NCI-H2227 treated with DMSO at 0.1 percent for 48 hours (cell line): ENCODE results near the gene RARB.

Source experiments
- DNase-seq: peaks from one replicate; lab custom pipeline; 2025; lab: John Stamatoyannopoulos, UW

Gene RARB

DNA sequence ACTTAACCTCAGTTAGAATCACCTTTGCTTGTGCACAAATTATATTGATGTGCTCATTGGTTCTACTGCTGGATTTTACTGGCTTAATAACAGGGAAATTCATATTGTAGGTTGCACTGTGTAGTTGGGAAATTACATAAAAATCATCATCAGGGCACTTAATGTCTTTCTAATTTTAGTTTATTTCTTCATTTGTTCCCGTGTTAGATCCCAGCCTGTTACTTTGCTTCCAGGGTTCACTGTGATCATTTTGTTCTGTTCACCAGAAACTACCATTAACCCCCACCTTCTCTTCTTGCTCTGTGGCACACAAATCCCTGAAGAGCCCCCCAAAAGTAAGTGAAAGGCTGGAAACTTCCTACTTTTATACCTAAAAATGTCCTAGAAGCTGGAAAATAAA, 80.4 kb downstream of the RARB start:
- no peak for DNase-seq

DNA sequence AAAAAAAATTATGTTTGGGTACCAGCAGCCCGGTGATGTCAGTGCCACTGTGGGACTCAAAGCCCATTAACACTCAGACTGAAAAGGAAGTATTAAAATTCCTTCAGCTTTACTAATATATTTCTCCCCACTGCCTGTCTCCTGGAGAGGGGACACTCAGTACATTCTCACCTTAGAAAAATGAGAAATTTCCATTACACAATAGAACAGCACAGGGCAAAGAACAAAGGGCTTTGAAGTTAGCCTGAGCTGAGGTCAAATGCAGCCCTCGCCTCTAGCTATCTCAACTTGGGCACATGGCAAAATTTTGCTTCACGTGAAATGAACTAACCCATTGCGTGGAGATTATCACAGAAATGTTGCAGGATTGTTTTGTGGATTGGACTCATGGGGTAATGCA, 80.8 kb downstream of the RARB start:
- no peak for DNase-seq

DNA sequence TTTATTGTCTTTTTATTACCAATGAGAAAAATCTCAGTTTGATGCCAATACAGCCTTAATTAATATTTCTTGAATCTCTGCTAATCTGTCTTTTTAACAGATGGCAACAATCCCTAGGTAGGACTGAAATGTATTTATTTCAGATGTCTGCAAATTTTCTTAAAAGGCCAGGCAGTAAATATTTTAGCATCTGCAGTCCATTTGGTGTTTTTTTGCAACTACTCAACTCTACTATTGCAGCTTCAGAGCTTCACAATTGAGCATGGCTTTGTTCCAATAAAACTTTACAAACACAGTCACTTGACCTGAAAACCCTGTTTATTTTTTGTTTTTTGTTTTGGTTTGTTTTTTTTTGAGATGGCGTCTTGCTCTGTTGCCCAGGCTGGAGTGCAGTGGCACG, 82.7 kb downstream of the RARB start:
- DNase-seq, result no peak

DNA sequence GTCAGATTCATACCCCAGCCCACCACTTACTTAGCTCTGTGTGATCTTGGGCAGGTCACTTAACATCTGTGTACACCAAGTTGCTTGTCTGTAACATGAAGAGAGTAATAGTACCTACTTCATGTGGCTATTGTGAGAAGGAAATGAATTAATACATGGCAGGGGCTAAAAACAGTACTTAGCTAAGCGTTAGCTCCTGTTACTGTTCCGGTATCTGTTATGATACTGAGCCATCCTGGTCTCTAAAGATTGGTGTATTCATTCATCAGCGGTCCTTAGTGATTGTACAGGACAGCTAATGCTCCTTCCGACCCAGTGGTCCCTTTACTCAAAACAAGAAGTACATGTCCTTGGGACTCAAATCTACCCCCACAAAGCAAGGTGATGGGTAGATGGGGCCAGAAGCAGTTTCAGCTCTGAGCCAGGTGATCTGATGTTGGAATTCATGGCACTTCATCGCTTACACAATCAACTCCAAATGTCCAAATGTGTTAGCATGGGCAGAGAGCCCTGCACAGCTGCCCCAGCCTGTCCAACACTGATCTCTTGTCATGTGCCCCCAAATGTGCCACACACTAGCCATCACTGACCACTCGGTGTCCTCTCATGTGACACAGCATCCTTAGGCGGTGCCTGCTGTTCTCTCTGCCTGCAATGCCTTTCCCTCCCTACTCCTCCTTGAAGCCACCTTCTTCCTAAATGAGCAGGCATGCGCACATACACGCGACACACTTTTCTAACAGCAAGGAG, 84.1 kb downstream of the RARB start:
- DNase-seq, result no peak

DNA sequence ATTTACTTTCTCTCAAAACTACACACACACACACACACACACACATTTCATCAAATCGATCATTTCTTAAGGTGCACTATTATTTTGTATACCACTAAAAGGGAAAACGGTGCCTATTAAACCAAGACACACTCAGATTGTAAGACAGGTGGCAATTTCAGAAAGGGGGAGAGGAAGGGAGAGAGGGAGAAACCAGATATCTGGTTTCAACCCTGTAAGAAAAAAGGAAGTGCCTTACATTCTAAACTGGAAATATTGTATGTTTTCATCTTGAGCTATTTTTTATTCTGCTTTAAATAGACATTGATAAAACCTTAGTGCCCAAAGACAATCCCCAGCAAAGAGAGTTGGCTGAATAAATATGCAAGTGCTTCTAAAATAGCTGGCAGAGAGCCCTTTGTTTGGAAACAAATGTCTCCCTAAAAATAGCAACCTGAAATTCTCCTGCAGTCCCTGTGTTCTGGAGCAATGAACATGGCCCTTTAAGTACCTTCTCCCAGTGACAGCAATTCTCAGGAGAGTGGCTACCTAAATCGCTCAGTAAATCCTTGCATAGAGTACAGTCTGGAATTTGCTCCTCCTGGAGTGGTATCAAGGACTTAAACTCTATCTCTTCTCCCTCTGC, 85.7 kb downstream of the RARB start:
- DNase-seq, result no peak

DNA sequence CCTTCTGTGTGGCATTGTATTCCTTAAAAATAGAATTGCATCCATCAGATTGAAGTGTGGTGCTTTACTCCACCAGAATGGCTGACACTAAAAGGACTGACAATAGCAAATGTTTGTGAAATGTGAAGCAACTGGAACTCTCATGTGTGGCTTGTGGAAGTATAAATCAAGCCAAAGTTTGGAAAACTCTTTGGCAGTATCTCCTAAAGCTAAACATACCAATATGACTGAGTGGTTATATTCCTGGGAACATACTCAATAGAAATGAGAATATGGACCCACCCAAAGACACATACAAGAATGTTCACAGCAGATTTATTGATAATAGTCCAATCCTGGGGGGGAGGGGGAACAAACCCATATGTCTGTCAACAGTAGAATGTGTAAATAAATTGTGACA, 87.1 kb downstream of the RARB start:
- DNase-seq, result no peak

DNA sequence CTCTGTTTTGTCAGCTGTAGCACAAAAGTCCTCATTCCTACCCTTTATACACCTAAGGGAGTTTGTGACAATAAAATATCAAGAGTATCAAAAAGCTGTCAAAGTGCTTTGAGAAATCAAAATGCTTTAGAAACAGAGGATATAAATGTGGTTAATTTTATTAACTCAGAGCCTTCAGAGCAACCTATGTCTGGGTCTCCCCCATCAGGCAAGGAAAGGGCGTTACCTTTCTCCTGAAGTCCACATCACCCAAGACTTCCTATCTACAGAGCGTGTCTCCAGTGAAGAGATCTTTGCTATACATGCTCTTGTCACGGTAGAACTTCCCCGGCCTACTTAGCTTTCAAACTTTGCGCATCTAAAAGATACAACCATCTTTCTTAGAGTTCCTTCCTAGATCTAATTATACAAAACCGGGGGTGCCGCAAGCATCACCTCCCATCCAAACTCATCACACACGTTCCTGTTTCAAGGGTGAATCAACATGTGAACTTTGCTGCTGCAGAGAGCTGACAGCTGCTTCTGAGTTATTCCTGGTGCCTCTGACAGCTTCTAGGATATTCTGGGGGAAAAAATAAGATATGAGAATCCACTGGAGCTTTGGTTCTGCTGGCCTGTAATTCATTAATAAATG, 93.0 kb downstream of the RARB start:
- no peak for DNase-seq

DNA sequence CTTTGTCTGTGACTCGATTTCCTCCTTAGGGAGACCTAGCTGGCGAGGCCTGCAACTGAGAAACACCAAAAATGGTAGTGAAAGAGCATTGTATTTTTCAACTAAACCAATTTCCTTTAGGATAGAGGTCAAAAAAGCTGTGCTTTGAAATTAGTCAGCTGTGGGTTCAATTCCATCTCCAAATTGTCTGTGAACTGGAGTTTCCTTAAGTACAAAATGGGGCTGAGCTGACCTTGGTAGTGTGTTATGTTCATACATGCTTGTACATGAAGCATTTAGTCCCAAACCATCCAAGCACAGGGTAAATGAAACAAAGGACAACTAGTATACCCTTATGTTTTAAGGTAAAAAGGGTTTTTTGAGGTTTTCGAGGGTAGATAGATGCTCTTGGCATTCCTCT, 99.3 kb downstream of the RARB start:
- no peak for DNase-seq

DNA sequence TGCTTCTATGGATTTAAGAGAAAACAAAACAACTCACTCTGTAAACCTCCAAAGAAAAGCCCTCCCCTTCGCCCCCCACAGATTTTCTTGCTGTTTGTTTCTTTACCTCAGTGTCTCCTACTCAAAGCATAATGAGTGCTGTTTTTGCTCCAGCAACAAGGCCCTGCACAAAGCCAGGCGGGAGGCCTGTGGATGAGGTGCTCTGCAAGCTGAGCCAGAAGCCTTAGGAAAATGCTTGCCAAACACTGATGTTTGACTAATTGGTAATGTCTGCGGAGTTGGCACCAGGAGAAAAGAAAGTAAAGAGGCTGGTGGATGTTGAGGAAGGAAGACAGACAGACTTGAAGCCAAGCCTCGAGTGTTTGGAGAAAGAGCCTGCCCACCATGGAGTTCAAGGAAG, 99.7 kb downstream of the RARB start:
- DNase-seq, result no peak

DNA sequence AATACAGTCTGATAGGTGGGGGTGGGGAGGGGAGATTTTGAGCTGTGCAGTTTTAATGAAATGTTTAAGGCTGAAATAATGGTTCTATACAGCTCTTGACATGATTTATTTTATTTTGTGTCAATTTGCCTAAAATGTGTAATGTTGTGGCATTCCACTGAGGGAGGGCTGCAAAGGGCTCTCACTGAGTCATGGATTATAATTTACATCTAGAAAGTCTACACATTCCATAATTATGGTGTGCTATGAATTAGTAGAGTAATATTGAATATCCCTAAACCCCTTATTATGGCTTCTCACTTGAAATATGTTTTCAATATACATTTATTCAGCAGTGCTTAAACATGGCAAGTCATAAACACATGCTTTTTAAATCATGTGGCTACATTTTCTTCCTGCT, 103.9 kb downstream of the RARB start:
- no peak for DNase-seq

DNA sequence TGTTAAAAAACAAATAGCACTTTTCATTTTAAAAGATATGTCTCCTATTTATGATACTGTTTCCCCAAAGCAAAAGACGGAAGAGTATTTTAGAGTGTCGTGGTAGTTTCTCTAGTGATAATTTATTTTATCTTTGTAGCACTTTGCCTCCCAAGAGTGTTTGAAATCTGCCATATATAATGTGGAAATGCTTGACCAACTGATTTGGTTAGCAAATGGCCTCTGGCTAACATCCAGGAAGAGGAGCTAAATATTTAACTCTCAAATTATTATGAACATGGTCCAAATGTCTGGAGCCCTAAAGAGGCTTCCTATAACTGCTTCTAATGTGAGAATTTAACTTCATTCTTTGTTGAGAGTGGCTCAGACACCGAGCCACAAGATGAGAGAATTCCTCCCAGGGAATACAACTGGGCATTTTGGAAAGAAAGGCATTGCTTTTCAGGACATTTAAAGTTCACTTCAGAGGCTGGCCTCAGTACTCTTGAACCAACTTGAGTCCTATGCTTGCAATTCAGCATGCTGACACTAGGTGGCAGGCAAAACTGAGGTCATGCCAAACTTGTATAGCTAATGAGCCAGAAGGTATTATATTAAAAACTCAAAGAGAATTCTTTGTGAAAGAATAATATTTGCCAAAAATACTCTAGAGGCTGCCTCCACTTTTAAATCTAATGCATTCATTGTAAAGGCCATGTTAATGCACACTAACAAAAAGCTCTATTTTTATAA, 104.5 kb downstream of the RARB start:
- DNase-seq, result no peak

DNA sequence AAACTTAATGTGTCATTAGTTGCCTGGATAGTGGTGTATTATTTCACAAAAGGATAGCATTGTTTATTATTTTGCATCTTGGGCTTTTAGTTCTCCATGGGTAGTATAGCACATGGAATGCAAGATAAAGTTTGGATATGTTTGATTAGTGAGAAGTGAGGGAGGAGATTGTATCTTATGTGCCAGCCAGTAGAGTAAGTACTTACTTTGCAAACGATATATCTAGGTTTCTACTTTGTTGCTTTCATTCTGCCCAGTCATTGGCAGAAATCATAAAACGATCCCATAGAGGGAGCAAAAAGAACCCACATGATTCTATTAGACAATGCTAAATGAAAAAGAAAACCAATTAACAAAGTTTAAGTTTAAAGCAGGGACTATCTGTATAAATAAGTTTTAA, 105.3 kb downstream of the RARB start:
- DNase-seq, result no peak

DNA sequence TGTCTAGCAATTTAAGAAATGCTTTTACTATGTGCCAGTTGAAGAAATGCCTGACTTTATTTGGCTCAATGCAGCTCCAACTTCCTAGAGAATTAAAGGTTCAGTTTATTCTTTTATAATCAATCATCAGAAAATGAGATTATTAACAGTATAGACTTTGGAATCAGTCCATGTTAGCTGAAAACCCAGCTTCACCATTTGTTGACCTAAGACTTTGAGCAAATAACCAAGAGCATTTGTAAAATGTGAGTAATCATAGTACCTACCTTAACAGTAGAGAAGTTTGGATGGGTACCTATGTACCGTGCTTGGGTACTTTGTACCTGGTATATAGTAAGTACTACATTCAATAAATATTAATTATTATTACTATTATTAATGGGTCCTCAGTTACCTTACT, 105.9 kb downstream of the RARB start:
- DNase-seq, result no peak

DNA sequence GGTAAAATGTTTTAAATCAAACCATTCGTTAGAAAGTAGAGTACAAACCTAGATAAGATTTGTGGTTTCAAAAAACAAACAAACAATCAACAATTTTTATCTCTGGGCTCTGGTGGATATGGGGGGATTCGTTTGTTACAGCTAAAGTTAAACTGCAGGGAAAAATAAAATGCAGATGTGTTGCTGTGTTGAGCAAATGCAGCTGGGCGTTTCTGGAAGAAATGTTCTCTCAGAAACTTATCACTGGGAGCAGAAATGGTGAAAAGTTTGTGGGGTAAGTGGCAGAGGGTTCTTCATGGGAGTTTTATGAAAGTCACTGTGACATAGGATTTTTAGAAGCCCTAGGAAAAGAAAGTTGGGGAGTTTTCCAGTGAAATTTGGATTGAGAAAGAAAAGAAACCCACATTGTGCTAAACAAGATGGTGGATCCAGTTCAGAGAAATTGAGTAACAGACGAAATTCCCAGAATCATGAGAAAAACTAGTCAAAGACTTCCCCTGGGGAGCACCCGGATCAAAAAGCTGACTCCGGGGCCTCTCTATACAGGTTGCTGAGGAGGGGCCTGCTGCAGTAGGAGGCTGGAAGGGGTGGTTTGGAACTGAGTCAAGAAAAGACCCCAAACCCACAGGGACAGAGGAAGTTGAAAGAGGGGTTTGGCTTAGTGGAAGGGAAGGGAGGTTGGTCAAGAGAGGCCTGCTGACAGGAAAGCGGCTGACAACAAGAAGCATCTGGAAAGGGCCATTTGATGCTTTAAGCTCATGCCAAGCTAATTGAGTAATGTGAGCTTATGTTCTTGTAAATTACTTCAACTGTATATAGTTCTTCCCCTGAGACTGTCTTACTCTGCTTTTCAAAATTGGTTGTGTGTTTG, 108.7 kb downstream of the RARB start:
- DNase-seq, result no peak

DNA sequence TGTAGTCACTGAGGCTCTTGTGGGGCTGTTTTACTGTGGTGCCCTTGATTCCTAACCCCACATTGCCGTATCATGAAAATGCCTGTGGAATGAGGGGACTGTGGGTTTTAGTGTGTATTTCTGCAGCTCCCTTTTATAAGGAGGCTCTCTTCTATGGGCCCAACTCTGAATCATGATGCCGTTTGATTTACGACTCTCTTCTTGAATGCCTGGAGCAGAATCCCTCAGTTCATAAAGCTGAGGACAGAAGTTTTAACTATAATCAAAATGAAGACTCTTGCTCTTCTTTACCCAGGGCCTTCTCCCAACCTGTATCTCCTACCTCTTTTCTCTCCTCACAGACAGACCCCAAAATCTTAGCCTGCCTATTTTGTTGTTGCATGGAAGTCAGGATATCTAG, 109.5 kb downstream of the RARB start:
- no peak for DNase-seq

DNA sequence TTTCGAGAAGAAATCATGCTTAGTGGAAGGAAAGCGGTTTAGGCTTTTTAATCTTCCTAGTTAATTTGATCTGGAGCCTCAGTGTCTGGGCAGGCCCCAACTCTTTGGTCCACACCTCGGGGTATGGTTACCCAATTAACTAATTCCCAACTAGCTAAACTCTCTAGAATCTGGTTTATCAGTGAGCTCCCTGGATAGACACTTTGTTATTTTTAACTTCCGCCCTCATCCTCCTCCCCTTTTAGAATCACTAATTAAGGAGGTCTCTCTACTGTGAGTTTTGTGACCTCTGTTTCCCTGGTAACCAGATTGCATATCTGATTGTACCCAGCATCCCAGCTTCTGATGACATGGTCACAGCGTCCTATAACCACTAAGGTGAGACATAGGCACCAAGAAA, 112.2 kb downstream of the RARB start:
- no peak for DNase-seq

DNA sequence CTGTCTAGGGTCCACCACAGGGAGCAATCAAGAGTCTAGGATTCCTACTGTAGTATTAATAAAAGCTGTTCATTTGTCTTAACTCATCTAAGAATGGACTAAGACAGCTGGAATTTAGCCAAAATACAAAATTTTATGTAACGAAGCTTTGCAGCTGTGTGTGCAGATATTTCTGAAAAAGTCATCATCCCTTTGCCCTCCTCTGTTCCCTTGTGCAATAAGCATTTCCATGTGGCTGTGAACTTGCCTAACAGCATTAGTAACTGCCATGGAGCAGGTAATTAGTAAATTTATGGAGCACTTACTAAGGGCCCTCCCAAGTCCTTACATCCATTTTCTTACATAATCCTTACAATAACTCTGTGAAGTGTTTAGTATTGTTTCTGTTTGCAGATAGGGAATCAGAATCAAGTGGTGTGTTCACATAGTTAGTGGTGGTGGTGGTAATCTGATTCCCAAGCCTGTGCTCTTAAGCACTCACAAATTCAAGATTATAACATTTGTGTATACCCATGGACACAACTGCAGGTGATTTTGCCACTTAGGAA, 114.5 kb downstream of the RARB start:
- DNase-seq, result no peak

DNA sequence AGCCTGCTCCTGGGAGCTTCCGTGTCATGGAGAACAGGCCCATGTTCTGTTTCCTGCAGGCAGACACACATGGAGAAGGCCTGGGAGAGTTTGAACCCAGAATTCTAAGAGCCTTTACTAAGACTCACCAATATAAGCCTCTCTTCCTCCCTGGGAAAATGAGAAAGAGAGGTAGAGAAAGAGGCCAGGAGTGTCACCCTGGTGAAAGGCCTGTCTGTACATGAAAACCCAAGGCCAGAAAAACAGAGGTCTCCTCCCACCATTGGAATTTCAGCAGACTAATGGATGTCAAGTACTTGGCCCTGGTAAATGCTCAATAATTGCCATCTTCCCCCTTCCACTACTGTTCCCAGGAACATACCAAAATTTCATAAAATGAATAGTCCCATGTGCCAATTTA, 119.0 kb downstream of the RARB start:
- DNase-seq, result no peak

DNA sequence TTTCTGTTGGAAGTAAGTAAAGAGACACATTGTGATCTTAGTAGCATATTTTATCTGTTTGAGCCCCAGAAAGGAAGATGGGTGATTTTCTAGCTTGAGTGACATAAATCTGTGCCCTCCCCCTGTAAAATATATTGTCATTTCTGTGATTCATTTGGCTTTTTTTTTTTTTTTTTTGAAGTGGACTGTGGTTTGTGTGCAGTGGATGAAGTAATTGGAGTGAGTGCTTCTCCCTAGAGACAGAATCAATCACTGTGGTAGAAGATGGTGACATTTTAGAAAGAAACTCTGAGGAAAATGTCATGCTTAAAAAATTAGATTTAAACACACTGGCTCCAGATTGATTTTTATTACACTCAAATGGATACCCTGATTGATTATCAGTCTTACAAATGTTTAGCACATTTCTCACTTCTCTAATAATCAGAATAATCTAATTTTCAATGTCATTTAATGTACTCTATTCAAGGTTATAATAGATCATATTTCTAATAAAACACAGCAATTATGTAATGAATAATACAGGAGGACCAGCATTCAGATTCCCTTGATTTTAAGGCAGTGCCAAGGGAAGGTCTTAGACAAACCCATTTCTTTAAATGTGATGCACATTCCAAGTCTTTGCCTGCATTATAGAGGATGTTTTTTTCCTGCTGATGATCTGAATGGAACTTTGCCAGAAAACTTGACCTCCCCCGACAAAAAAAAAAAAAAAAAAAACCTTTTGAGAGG, 120.0 kb downstream of the RARB start:
- no peak for DNase-seq

DNA sequence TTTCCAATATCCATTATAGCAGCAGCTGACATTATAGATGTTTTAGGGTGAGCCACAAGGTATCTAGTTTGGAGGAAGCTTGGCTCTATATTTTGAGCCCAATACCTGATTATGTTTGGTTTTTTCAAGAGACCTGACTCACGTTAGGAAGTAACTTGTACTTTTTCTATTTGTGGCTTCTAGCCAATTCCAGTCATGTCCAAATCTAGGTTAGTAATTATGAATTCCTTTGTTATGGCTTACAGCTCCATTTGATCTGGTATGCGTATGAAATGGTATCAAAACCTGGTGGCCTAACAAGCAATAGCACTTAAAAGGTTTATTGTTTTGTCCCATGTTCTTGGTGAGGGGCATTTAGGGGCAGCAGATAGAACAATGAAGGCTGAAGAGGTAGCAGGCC, 120.8 kb downstream of the RARB start:
- no peak for DNase-seq

DNA sequence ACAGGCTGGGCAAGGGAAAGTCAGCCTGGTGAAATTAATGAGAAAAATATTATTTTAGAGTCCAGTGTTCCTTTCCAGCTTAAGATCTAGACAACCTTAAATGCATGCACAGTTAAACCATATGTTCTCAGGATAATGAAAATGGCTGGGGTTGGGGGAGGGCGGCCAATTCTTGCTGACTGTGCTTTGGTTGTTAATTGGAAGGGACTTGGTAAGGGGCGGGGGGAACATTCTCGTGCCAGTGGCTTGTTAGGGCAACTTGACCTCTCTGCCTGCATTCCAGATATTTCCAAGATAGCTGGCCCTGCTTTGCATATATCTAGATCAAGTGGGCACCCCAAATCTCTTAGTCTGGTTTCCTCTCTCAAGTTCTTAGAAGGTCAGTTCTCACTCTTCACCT, 124.2 kb downstream of the RARB start:
- DNase-seq, result no peak
